Osteocyte (in vitro differentiated cells): ENCODE measurements around the gene TTLL5. TPM values are rescaled to one million over a fixed set of nuclear protein-coding genes. Genes with fewer than 3 reads are reported as not detected.
A peak's percentile ranks its signal among the peaks of the same experiment; 100 is the strongest.

ENCODE experiments used
- DNase-seq: peaks from one replicate; pipeline ENCODE4 v3.0.0; 2021; ENCODE audit warnings: mixed read lengths; ENCODE audit not compliant: unreplicated experiment; ENCODE audit errors: extremely low spot score
- H3K27ac Mint-ChIP-seq: one replicate; pipeline ENCODE4 v1.8.0; 2021; ENCODE audit warnings: mild to moderate bottlenecking, mixed read lengths; ENCODE audit not compliant: unreplicated experiment
- H3K27me3 Mint-ChIP-seq: one replicate; pipeline ENCODE4 v1.8.0; 2021; ENCODE audit warnings: mixed read lengths; ENCODE audit not compliant: unreplicated experiment
- H3K36me3 Mint-ChIP-seq: one replicate; pipeline ENCODE4 v1.8.0; 2021; ENCODE audit warnings: mixed read lengths; ENCODE audit not compliant: unreplicated experiment
- H3K4me1 Mint-ChIP-seq: one replicate; pipeline ENCODE4 v1.8.0; 2021; ENCODE audit warnings: mixed read lengths; ENCODE audit not compliant: unreplicated experiment
- H3K4me3 Mint-ChIP-seq: one replicate; pipeline ENCODE4 v1.8.0; 2021; ENCODE audit warnings: mild to moderate bottlenecking, moderate library complexity, mixed read lengths; ENCODE audit not compliant: unreplicated experiment
- H3K9me3 Mint-ChIP-seq: one replicate; pipeline ENCODE4 v1.8.0; 2021; ENCODE audit warnings: mixed read lengths; ENCODE audit not compliant: unreplicated experiment
- CTCF ChIP-seq: fragments of 200-600 bp; sonication (generic); IDR thresholded peaks from 2 replicates; pipeline ENCODE4 v1.5.0; 2021; ENCODE audit warnings: antibody characterized with exemption, mild to moderate bottlenecking, moderate library complexity
- total RNA-seq: library from RNA; stranded (reverse); gene quantifications from 2 replicates; pipeline ENCODE4 v1.2.1, GENCODE V29; 2021

Gene TTLL5
- total RNA-seq, 1 donor from 2014 or later = 37.3 TPM

DNA sequence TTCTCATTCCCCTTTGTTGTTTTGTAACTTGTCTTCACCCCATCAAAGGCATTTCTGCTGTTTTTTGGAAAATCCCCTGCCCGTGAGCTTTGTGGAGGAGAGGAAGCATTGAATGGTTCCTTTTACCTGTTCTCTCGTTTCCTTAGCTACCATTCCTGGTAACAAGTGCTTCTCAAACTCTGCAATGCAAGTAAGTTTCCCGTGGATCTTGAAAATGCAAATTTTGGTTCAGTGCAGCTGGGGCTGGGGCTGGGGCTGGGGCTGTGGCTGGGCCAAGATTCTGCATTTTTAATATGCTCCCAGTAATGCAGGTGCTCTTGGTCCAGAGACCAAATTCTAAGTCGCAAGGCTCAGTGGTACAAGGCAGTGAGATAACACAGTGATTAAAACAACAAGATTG, 151.6 kb downstream of the TTLL5 start:
- Mint-ChIP-seq H3K36me3 (peaks cover 13% of the 10 kb centered on the region), H3K27ac (no peak overlapping the region), H3K4me3 (no peak overlapping the region)

GRCh38 chr14:75820761-75821160, 159.7 kb downstream of the TTLL5 start:
- H3K4me3 Mint-ChIP-seq = no peak overlapping the region
- no peaks in the 10 kb centered on the region for H3K27me3 Mint-ChIP-seq
- no peak for TF ChIP-seq CTCF
- no peaks in the 10 kb centered on the region for H3K9me3 Mint-ChIP-seq
- DNase-seq = no peak
- H3K27ac Mint-ChIP-seq = peak overlapping the region; percentile 99
- H3K36me3 Mint-ChIP-seq = peaks cover 11% of the 10 kb centered on the region
- H3K4me1 Mint-ChIP-seq = peaks cover 66% of the 10 kb centered on the region

More for the DNA sequence above, 151.6 kb downstream of the TTLL5 start:
- no peaks in the 10 kb centered on the region for H3K9me3 Mint-ChIP-seq
- no peak for TF ChIP-seq CTCF
- no peak for DNase-seq
- H3K27me3 Mint-ChIP-seq = no peaks in the 10 kb centered on the region
- H3K4me1 Mint-ChIP-seq = peaks cover 17% of the 10 kb centered on the region

DNA sequence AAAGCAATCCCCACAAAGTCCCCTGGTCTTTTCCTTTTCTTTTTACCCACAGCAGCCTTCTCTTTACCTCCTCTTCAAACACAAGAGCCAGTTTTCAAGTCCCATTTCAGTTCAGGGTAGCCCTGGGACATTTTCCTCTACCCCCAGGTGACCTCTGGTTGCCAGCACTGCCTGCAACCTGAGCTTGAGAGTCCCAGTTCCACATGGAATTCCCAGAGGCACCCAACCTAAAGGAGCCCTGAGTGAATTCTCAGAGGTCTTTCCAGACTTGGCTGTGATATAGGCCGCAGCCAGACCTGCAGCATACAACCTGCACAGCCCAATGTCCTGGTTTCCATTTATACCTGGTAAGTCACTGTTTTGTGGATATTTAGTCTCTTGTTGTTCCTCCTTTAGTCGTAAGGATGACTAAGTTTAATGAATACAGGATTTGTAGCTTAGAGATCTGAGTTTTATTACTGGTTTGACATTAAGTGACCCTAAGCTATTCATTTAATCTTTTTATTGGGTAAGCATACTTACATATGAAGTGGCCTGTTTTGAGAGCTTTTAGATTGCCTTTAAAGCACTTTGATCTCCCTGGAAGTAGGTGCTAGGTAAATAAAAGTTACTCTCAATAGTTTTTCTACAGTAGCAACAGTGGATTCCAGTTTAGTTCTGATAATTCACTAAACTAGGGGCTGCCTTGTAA, 160.9 kb downstream of the TTLL5 start:
- Mint-ChIP-seq H3K9me3 (no peaks in the 10 kb centered on the region), H3K4me1 (peaks cover 75% of the 10 kb centered on the region), H3K36me3 (peaks cover 9% of the 10 kb centered on the region), H3K27ac (peak overlapping the region; percentile 99), H3K27me3 (no peaks in the 10 kb centered on the region), H3K4me3 (no peak overlapping the region)
- no peak for TF ChIP-seq CTCF
- DNase-seq = no peak

DNA sequence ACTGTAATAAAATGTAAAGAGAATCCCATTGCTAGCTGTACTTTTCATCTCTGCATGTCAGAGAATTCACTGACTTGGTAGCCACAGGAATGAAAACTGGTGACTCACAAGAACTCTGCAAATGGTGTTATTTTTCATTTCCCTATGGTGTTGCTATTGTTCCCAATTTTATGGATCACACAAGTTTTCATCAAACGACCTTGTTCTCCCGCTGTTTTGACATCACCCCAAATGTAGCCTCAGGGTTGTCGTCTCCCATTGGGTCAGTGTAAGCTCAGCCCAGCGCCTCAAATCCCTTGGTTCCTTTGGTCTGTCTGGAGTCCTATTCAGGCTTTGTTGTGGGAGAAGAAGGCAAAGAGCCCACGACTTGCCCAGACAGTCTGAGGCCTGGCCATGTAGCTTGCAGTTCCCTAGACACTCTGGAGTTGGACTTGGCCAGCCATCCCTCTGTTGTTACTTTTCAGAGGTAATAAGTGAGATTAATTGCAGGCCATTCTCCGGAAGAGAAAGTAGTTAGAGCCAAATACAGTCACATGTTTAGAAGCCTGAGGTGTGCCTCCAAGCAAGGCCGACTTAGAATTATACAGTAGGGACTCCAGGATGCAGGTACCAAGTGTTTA, 161.6 kb downstream of the TTLL5 start:
- DNase-seq = no peak
- peaks cover 4% of the 10 kb centered on the region for H3K36me3 Mint-ChIP-seq
- H3K27ac Mint-ChIP-seq = peak overlapping the region; percentile 99
- H3K9me3 Mint-ChIP-seq = no peaks in the 10 kb centered on the region
- H3K4me3 Mint-ChIP-seq = no peak overlapping the region
- no peaks in the 10 kb centered on the region for H3K27me3 Mint-ChIP-seq
- no peak for TF ChIP-seq CTCF
- peaks cover 70% of the 10 kb centered on the region for H3K4me1 Mint-ChIP-seq

- Mint-ChIP-seq H3K9me3 (no peaks in the 10 kb centered on the region), H3K27me3 (no peaks in the 10 kb centered on the region), H3K4me1 (peaks cover 70% of the 10 kb centered on the region), H3K27ac (peak overlapping the region; percentile 99), H3K36me3 (peaks cover 4% of the 10 kb centered on the region), H3K4me3 (peak overlapping the region; percentile 10)
- no peak for TF ChIP-seq CTCF
- DNase-seq = no peak
Measured at GRCh38 chr14:75823334-75823733, 162.3 kb downstream of the TTLL5 start.
